Measurements from ENCODE around the gene OPCML.

Gene OPCML

DNA sequence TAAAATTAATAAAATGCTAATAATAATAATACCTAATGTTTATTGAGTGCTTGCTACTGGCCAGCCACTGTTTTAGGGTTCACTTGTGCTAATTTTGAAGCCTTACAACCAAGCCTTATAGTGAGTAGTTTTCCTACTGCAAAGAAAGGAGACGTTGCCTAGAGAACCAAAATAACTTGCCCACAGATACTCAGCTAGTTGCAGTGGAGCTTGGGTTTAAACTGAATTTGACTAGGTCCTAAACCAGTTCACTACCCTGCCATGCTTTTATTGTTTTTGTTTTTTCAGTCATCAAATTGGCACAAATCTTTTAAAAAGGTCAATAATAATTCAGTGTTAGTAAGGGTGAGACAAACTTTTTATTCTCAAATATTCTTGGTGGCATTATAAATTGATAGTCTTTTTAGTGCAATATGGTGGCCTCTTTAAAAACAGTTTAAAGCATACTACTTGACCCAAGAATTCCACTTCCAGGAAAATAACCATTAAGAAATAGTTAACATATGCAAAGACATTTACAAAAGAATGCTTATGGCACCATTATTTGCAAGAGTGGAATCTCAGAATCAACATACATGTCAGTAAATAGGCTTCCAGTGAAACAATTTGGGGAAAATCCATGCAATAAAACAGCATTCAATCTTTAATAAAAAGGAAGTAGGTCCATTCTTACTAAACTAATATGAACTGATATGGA lies 90.2 kb downstream of the OPCML start:
- Mint-ChIP-seq H3K4me3 (no peak overlapping the region), H3K27ac (no peak overlapping the region), H3K27me3 (no peaks in the 10 kb centered on the region), H3K36me3 (ENCODE audit: low read depth) (no peaks in the 10 kb centered on the region), H3K4me1 (ENCODE audit: low read depth) (no peaks in the 10 kb centered on the region), H3K9me3 (no peaks in the 10 kb centered on the region)
- no peak for DNase-seq

DNA sequence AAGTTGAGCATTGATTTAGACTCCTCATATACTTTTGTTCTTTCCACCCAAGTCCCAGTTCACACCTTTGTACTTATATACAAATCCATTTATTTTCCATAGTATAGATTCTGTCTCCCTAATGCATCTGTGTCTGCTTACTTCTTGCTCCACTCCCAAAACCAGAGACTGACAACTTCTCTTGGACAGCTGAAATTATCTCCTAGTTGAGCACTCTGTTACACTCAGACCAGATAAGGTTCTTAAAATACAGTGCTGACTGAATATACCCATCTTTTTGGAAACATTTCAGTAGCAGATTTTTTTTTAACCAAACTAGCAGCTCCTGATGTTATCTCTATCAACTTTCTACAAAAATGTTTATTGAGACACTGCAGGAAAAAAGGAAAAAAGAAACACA lies 106.3 kb downstream of the OPCML start:
- Mint-ChIP-seq H3K9me3 (peaks cover 2% of the 10 kb centered on the region), H3K4me1 (ENCODE audit: low read depth) (no peaks in the 10 kb centered on the region), H3K27ac (no peak overlapping the region), H3K36me3 (ENCODE audit: low read depth) (no peaks in the 10 kb centered on the region), H3K4me3 (no peak overlapping the region), H3K27me3 (peaks cover 4% of the 10 kb centered on the region)
- no peak for DNase-seq

DNA sequence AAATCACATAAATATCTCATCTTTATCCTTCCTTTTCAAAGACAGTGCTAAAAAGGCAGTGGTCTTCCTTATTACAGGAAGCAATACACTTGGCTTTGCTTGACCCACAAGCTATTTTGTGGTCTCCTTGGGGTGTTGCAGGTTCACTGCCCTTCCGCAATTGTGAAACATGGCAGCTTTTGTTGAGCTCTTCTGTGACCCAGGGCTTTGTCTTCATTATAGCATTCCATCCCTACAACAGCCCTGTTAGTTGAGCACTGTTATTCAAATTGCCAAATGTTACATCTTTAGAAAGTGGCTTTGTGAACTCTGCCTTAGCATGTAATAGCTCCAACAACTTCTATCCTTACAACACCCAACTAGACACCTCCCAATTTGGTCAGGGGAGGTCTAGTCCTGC lies 107.1 kb downstream of the OPCML start:
- peaks cover 2% of the 10 kb centered on the region for H3K9me3 Mint-ChIP-seq
- peaks cover 4% of the 10 kb centered on the region for H3K27me3 Mint-ChIP-seq
- DNase-seq: no peak
- H3K4me1 Mint-ChIP-seq (ENCODE audit: low read depth): no peaks in the 10 kb centered on the region
- H3K27ac Mint-ChIP-seq: no peak overlapping the region
- no peak overlapping the region for H3K4me3 Mint-ChIP-seq
- no peaks in the 10 kb centered on the region for H3K36me3 Mint-ChIP-seq (ENCODE audit: low read depth)

DNA sequence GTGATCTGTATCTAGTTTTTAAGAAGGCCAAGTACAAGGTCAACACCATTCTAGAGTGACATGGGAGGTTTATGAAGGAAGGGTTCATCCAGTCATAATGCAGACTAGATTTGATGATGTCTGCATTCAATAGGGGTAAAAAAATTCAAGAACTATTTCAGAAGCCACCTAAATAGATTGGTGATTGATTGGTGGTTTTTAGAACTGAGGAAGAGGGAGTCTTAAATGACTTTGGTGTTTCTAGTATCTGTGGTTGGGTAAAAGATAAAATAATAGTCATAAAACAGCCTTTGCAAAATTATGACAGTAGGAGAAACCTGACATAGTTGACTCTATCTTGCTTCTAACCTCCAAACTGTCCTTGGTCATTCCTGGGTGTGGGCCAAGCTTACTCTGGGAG lies 114.1 kb downstream of the OPCML start:
- no peak overlapping the region for H3K4me3 Mint-ChIP-seq

DNA sequence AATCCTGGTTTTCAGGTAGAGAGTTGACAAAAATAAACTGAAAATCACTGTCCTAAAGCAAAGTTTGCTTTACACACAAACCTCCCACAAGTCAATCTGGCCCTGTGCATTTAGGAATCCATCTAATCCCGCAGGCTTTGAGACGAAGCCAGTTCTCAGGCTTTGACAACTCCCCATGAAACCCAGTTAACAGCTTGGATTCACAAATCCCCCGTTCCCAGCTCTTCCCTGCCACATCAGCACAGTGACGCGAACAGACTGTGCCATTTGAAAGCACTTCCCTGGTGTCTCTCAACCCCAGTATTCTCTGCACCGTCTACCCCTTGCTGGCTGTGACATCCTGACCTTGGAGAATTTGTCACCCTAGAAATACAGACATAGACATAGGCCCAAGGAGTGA lies 117.8 kb downstream of the OPCML start:
- no peak overlapping the region for H3K4me3 Mint-ChIP-seq
- H3K27me3 Mint-ChIP-seq: no peaks in the 10 kb centered on the region
- no peaks in the 10 kb centered on the region for H3K9me3 Mint-ChIP-seq
- no peak overlapping the region for H3K27ac Mint-ChIP-seq
- DNase-seq: no peak
- H3K36me3 Mint-ChIP-seq (ENCODE audit: low read depth): no peaks in the 10 kb centered on the region
- H3K4me1 Mint-ChIP-seq (ENCODE audit: low read depth): no peaks in the 10 kb centered on the region

More for the DNA sequence above, 114.1 kb downstream of the OPCML start:
- no peaks in the 10 kb centered on the region for H3K9me3 Mint-ChIP-seq
- no peaks in the 10 kb centered on the region for H3K27me3 Mint-ChIP-seq
- no peak for DNase-seq
- H3K4me1 Mint-ChIP-seq (ENCODE audit: low read depth): no peaks in the 10 kb centered on the region
- H3K27ac Mint-ChIP-seq: no peak overlapping the region
- H3K36me3 Mint-ChIP-seq (ENCODE audit: low read depth): no peaks in the 10 kb centered on the region

DNA sequence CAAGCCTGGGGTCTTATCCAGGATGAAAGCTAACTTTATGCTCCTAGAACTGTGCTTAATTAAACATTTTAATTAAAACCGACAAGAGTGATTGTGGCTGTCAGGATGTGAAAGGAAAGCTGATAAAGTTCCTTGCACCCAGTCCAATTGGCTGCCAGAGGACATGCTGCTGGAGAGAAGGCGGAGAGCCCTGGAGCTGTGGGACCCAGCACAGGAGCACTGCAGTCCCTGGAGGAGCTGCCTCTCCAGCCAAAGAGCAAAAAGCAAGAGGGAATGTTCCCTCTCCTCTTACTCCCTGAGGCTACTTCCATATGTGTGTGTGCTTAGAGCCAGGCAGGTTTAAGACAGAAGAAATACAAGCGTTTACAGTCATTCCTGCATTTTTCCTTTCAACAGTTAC lies 118.6 kb downstream of the OPCML start:
- Mint-ChIP-seq H3K4me3 (no peak overlapping the region), H3K4me1 (ENCODE audit: low read depth) (no peaks in the 10 kb centered on the region), H3K36me3 (ENCODE audit: low read depth) (no peaks in the 10 kb centered on the region), H3K9me3 (no peaks in the 10 kb centered on the region), H3K27ac (no peak overlapping the region), H3K27me3 (no peaks in the 10 kb centered on the region)
- DNase-seq: no peak

DNA sequence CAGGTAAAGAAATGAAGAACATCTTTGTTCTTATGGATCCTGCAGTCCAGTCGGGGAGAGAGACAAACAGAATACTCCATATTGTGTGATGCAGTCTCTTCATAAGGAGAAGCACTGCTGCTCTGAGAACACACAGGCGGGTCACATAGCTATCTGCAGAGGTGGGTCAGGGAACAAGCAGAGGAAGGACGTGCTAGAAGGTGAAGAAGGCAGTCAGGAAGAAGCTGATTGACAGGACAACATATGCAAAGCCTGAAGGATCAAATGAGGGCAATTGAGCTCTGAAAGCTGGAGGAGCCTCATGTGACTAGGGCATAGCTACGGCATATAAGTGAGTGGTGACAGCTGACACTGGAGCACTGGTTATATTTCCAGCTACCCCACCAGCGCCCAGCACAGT lies 122.5 kb downstream of the OPCML start:
- Mint-ChIP-seq H3K27me3 (no peaks in the 10 kb centered on the region), H3K27ac (no peak overlapping the region), H3K4me1 (ENCODE audit: low read depth) (no peaks in the 10 kb centered on the region), H3K9me3 (no peaks in the 10 kb centered on the region), H3K4me3 (no peak overlapping the region), H3K36me3 (ENCODE audit: low read depth) (no peaks in the 10 kb centered on the region)
- no peak for DNase-seq

DNA sequence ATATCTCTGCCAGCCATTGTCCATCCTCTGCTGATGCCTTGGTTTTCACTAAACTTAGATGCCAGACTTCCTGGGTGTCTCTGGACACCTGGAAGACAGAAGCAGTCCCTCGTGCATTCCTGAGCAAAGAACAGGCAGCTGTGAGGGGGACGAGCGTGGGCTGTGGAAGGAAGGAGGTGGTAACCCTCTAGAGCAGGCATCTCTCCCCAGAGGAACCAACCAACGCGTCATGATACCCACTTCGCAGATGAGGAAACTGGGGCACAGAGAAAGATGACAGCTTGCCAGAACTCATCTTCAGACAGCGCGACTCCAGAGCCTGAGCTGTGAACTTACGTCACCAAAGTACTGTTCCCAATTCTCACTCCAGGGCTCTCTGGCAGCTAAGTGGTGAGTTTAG lies 123.4 kb downstream of the OPCML start:
- no peak overlapping the region for H3K4me3 Mint-ChIP-seq
- peaks cover 2% of the 10 kb centered on the region for H3K9me3 Mint-ChIP-seq
- H3K36me3 Mint-ChIP-seq (ENCODE audit: low read depth): no peaks in the 10 kb centered on the region

DNA sequence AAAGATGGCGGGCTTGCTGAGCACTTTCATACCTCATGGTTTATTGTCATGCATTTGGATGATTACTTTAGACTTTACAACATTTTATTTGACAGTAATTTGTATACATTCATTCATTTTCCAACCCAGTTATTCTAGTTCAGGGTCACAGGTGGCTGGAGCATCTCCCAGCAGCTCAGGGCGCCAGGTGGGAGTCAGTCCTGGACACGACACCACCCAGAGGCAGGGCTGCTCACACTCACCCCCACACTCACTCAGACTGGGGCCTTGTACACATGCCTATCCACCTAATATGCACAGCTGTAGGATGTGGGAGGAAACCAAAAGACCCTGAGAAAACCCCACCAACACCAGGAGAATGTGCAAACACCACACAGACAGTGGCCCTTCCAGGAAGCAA lies 123.9 kb downstream of the OPCML start:
- H3K36me3 Mint-ChIP-seq (ENCODE audit: low read depth): no peaks in the 10 kb centered on the region
- no peaks in the 10 kb centered on the region for H3K4me1 Mint-ChIP-seq (ENCODE audit: low read depth)

More for the DNA sequence above, 123.4 kb downstream of the OPCML start:
- H3K27me3 Mint-ChIP-seq: no peaks in the 10 kb centered on the region
- H3K4me1 Mint-ChIP-seq (ENCODE audit: low read depth): no peaks in the 10 kb centered on the region
- DNase-seq: no peak
- no peak overlapping the region for H3K27ac Mint-ChIP-seq

DNA sequence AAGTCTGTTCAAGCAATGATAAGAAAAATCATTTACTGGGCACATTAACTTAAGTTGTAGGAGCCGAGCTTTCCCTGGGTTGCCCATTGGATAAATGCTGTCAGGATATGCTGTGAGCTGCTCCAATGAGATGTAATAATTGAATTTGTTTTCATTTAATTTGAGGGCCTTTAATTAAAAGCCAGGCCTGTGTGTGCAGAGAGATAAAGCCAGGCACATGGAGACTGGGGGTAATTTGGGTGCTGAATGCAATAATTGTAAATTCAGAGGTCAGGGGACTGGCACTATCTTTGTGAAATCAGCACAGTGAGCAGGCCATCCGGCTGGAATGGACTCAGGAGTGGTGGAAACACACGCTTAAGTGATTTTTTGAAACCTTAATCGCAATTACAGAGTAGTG lies 125.8 kb downstream of the OPCML start:
- Mint-ChIP-seq H3K4me1 (ENCODE audit: low read depth) (no peaks in the 10 kb centered on the region), H3K27ac (no peak overlapping the region), H3K4me3 (no peak overlapping the region), H3K36me3 (ENCODE audit: low read depth) (no peaks in the 10 kb centered on the region), H3K27me3 (no peaks in the 10 kb centered on the region), H3K9me3 (peaks cover 2% of the 10 kb centered on the region)
- DNase-seq: no peak

More for the DNA sequence above, 123.9 kb downstream of the OPCML start:
- no peaks in the 10 kb centered on the region for H3K27me3 Mint-ChIP-seq
- no peak overlapping the region for H3K27ac Mint-ChIP-seq
- peaks cover 2% of the 10 kb centered on the region for H3K9me3 Mint-ChIP-seq
- no peak overlapping the region for H3K4me3 Mint-ChIP-seq
- DNase-seq: no peak

DNA sequence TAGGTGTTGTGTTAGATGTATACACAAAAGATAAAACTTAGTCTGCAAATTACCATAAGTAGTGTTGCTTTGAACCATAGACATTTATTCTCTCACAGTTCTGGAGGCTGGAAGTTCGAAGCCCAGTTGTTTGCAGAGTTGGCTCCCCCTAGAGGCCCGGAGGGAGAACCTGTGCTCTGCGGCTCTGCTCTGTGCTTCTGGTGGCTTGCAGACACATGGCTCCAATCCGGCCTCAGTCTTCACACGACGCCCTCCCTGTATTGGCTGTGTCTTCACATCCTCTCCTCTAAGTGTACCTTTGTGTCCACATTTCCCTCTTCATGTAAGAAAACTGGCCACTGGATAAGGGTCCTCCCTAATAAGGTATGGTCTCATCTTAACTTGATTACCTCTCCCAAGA lies 128.4 kb downstream of the OPCML start:
- Mint-ChIP-seq H3K4me3 (no peak overlapping the region), H3K9me3 (peaks cover 2% of the 10 kb centered on the region), H3K36me3 (ENCODE audit: low read depth) (no peaks in the 10 kb centered on the region), H3K27ac (no peak overlapping the region), H3K27me3 (no peaks in the 10 kb centered on the region), H3K4me1 (ENCODE audit: low read depth) (no peaks in the 10 kb centered on the region)
- DNase-seq: no peak

DNA sequence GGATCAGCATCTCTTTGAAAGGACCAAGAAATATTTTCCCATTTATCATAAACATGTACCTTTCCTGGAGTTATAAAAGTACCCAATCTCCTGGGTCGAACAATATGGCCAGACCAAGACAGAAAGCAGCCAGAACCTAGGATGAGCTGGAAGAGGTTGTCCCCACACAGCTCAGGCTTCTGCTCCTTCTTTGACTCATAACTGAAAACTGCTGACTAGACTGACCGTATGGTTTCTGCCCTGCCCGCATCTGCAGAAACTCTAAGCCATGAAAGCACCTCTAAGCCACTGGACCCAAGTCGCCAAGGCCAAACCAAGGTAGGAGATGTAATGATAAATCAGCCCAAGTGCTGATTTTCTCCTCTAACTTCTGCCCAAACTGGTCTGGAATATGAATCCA lies 129.8 kb downstream of the OPCML start:
- Mint-ChIP-seq H3K4me1 (ENCODE audit: low read depth) (no peaks in the 10 kb centered on the region), H3K27ac (no peak overlapping the region), H3K9me3 (peaks cover 5% of the 10 kb centered on the region), H3K27me3 (no peaks in the 10 kb centered on the region), H3K4me3 (no peak overlapping the region), H3K36me3 (ENCODE audit: low read depth) (no peaks in the 10 kb centered on the region)
- no peak for DNase-seq

DNA sequence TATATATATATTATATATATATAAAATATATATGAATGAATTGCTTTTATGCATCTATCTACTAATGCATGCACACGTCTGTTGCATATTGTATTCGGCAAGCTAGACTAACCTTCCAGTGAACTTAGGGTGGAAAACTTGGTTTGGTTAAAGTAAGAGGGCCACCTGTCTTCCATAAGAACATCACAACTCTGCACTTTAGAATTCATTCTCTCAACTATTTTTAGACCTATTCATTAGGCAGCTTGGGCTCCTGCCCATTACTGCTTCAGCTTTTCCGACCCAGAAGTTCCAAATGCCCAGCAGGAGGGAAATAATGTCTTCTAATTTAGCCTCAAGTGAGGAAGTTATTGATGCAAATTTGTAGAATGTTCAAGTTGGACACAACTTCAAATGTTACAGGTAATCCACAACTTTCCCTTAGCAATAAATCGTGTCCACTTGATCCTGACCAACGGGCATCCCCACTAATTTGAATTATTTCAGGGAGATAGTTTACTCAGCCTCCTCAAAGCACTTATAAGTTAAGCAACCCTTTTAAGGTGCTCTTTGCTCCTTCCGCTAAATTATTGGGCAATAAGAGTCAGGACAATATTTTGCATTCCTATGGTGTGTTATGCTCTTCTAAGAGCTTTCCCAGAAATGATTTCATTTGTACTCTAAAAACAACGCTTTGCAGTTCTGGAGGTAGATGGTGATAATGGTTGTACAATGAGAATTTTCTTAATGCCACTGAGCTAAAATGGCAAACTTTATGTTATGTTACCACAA lies 132.3 kb downstream of the OPCML start:
- H3K4me1 Mint-ChIP-seq (ENCODE audit: low read depth): no peaks in the 10 kb centered on the region
- no peak for DNase-seq
- no peak overlapping the region for H3K4me3 Mint-ChIP-seq
- no peaks in the 10 kb centered on the region for H3K27me3 Mint-ChIP-seq
- no peak overlapping the region for H3K27ac Mint-ChIP-seq
- H3K36me3 Mint-ChIP-seq (ENCODE audit: low read depth): no peaks in the 10 kb centered on the region
- peaks cover 9% of the 10 kb centered on the region for H3K9me3 Mint-ChIP-seq

DNA sequence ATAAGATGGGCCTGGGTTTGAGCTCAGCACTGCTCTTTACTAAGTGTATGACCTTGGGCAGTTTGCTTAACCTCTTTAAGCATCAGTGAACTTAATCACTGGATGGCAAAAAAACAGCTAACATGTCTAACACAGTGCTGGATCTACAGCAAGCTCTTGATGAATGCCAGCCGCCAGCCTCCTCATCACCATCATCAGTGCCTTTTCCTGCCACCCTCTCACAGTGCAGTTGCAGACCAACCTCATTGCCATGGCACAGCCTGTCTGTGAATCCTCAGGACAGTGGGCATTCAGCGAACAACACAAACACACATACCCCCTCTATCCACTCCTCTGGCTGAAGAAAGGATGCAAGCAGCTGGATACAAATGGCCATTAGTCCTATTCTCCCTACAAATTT lies 133.0 kb downstream of the OPCML start:
- H3K9me3 Mint-ChIP-seq: peaks cover 9% of the 10 kb centered on the region
- H3K27ac Mint-ChIP-seq: no peak overlapping the region
- H3K27me3 Mint-ChIP-seq: no peaks in the 10 kb centered on the region
- no peak for DNase-seq
- no peaks in the 10 kb centered on the region for H3K36me3 Mint-ChIP-seq (ENCODE audit: low read depth)
- H3K4me3 Mint-ChIP-seq: no peak overlapping the region
- H3K4me1 Mint-ChIP-seq (ENCODE audit: low read depth): no peaks in the 10 kb centered on the region

DNA sequence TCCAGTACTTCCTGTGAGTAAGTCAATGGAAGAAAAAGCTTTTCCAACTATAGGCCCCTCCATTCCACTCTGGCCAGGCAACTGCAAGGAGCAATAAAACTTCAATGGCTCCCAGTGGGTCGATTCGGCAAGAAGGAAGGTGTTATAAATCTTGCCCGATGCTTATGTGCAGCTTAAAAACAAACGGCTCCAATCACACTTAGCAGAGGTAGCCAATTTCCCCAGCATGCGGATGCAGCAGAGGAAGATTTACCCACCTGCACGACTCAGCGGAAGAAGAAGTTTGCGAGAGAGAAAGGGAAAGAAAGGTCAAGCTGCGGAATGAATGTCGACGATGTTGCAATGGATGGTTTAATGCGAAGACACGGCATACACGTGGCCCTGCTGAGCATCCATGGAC lies 141.5 kb downstream of the OPCML start:
- Mint-ChIP-seq H3K36me3 (ENCODE audit: low read depth) (no peaks in the 10 kb centered on the region), H3K4me3 (no peak overlapping the region), H3K27me3 (no peaks in the 10 kb centered on the region), H3K4me1 (ENCODE audit: low read depth) (no peaks in the 10 kb centered on the region), H3K27ac (no peak overlapping the region), H3K9me3 (peaks cover 2% of the 10 kb centered on the region)
- DNase-seq: no peak

Data from activated T-cell treated with anti-CD3 and anti-CD28 coated beads, Interleukin-2, amount 50 U/mL, for 24 hours (primary cell).